HUDEP-2 (cell line): ENCODE measurements around the gene ANTKMT.

Source experiments
- DNase-seq, 76 experiments: peaks; one replicate each; lab custom pipeline; 2025; ENCODE audit not compliant: unreplicated experiment in 76 of 76; lab: John Stamatoyannopoulos, UW

ANTKMT gene

DNA sequence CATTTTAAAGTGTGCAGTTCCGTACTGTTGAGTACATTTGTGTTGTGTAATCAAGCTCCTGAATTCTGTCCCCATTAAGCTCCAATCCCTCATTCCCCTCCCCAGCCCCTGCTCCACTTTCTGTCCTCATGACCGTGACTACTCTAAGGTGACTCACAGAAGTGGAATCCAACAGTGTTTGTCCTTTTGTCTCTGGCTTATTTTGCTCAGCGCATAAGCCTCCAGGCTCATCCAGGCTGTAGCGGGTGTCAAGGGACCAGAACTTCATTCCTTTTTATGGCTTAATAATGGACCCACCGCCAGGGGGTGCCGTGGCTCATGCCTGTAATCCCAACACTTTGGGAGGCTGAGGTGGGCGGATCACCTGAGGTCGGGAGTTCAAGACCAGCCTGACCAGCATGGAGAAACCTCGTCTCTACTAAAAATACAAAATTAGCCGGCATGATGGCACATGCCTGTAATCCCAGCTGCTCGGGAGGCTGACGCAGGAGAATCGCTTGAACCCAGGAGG lies 8.2 kb upstream of the ANTKMT start:
- DNase-seq: peak in 50 of 76 experiments; percentile 6 to 68 (median 39)

DNA sequence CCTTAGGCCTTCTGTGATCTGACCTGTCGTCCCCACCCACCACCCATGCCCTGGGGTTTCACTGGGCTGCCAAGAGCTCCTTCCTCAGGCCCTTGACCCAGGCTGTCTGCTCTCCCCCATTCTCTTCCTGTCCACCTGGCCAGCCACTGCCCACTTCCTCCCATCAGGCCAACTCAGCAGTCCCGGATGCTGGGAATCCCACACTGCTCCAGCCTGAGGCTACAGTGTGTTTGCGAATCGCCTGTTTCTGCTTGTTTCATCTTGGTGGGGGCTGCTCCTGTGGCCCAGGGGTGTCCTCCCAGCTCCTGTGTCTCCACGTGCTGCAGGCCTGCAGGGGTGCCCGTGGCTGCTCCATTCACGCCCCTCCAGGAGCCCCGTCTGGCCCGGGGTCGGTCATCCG lies 6.9 kb upstream of the ANTKMT start:
- no peak for DNase-seq

DNA sequence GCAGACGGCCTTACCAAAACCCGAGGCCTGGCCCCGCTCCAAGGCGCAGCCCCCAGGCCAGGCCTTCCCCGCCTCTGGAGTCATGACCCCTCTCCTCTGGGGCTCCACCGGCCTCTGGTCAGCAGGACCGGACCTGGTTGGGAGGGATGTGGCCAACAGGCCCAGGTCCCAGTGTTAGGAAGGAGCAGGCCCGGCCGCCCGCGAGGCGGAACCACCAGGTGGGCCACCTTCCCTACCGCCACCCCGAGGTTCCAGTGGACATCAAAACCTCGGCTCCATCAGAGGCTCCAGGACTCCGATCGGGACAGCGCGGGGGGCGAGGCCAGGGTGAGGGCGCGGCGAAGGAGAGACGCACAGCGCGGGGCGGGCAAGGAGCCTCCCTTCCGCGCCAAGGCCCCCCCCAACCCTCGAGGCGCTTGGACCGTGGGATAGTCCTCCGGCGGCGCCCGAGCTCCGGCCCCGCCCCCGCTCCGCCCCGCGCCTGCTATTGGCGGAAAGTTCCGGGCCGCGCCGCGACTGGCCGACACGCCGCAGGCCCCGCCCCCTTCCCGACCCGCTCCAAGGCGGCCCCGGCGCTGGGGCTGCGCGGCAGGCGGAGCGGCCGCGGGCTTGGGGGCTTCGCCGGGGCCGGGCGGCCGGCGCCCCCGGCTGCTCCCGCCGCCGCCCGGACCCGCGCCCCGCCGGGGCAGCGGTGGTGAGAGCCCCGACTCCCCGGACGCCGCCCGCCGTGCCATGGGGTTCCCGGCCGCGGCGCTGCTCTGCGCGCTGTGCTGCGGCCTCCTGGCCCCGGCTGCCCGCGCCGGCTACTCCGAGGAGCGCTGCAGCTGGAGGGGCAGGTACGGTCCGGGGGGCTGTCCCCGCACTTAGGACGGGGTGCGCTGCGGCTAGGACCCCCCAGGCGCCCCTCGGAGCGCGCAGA lies 6.1 kb upstream of the ANTKMT start, which contains the start of gene METRN:
Gene METRN (plus strand): TSS at position 561 of the 919 bp plus-strand sequence. CDS start 172 bp downstream, at position 733.
- DNase-seq: peak in 73 of 76 experiments; percentile 28 to 95 (median 80)

DNA sequence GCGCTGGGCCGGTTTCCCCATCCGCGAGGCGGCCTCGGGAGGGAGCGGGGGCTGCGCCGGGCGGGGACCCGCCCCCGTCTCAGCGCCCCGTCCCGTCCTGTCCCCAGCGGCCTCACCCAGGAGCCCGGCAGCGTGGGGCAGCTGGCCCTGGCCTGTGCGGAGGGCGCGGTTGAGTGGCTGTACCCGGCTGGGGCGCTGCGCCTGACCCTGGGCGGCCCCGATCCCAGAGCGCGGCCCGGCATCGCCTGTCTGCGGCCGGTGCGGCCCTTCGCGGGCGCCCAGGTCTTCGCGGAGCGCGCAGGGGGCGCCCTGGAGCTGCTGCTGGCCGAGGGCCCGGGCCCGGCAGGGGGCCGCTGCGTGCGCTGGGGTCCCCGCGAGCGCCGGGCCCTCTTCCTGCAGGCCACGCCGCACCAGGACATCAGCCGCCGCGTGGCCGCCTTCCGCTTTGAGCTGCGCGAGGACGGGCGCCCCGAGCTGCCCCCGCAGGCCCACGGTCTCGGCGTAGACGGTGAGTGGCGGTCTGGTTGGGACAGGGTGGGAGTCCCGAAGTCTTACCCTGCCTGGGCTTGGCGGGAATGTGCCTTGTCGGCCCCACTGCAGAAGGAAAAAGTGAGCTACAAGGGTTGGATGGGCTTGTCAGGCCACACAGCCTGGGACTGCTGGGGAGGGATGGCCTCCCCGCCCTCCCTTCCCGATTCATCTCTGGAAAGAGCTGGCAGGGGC lies 5.3 kb upstream of the ANTKMT start:
- peak in 20 of 76 experiments; percentile 13 to 45 (median 30) for DNase-seq

DNA sequence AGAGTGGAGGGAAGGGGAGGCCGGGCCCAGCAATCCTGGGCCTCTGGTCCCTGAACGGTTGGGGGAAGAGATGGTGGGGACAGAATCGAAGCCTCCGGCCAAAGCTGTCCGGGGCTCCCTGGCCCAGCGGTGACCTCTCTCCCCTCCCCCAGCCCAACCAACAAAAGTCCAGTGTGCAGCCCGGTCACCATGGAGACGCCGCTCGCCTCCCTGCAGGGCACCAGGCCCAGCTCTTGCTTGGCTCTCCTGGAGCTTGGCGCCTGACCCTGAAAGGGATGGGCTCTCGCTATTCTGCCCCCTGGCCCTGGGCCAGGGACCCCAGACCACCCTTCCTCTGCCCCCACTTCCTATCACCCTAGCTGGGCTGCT lies 4.8 kb upstream of the ANTKMT start:
- DNase-seq: no peak

DNA sequence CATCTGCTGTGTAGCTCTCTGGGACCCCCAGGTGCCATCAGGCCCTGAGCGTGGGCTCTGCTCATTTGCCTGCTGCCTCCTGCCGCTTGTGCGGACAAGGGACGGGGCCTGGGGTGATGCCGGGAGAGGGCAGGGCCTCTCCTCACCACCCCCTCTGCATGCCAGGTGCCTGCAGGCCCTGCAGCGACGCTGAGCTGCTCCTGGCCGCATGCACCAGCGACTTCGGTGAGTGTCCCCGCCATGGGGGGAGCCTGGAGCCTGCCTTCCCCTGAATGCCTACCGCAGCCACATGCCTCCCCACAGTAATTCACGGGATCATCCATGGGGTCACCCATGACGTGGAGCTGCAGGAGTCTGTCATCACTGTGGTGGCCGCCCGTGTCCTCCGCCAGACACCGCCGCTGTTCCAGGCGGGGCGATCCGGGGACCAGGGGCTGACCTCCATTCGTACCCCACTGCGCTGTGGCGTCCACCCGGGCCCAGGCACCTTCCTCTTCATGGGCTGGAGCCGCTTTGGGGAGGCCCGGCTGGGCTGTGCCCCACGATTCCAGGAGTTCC lies 4.1 kb upstream of the ANTKMT start:
- DNase-seq: no peak

DNA sequence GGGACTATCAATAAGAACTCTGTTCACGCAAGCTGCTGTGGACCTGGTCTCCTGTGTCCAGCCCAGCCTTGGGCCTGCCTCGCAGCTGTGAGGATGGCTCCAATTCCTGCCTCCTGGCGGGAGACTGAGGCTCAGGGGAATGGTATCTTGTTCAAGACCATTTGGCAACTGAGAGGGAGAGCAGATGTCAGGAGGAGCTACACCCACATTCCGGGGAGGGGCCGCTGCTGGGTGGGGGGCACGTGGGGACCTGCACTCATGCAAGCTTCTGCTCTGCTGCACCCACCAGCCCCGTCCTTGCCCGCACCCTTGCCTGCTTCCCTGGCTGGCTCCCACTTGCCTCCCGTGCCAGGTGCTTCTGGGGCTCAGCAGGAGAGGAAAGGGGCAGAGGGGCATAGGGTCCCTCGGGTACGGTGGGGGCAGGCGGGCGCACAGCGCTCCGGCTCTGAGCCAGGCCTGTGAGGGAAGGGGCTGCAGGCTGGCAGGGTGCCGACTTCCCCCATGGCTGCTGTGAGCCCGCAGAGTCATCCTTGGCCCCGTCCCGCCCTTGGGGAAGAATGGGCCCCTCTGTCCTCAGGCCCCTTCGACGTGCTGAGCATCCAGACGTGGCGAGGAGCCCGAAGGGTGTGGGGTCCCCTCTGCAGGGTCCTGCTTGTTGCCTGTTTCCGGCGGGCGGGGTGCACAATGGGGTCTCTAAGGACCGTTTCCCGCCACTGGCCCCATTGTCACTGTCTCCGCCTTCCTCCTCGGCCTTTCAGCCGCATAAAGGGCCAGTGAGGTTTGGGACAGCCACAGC lies 3.3 kb upstream of the ANTKMT start:
- no peak for DNase-seq

DNA sequence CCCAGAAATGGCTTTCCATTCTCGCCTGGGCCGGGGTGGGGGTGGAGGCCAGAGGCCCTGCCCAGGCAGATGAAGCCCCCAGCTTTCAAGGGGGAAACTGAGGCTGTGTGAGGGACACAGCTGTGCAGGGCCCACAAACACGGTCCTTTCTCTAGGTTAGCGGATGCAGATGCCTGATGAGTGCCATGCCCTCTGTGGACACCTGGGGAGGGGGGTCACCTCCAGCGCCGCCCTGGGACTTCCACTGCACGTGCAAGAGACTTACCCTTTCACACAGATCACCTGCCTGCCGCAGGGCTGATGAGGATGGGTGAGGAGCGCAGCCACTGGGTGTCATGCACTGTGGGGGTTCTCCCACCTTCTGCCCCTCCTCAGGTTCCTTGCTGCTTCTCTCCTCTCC lies 2.6 kb upstream of the ANTKMT start:
- DNase-seq: no peak

DNA sequence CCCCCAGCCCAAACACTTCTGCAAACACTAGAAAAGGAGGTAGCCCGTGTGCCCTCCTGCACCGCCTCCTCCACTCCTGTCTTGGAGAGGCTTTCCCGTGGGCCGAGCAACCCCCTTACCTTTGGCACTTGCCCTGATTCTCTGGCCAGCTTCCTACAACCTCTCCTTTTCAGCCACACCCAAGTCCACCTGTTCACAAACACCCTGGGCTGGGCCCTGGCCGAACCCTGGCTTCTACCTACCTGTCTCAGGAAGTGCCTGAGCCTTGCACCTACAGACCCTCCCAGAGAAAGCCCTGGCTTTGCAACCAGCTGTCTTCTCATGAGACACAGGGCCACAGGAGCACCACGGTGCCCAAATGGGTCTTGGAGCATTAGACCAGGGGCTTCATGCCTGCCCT lies 2.0 kb upstream of the ANTKMT start:
- no peak for DNase-seq

DNA sequence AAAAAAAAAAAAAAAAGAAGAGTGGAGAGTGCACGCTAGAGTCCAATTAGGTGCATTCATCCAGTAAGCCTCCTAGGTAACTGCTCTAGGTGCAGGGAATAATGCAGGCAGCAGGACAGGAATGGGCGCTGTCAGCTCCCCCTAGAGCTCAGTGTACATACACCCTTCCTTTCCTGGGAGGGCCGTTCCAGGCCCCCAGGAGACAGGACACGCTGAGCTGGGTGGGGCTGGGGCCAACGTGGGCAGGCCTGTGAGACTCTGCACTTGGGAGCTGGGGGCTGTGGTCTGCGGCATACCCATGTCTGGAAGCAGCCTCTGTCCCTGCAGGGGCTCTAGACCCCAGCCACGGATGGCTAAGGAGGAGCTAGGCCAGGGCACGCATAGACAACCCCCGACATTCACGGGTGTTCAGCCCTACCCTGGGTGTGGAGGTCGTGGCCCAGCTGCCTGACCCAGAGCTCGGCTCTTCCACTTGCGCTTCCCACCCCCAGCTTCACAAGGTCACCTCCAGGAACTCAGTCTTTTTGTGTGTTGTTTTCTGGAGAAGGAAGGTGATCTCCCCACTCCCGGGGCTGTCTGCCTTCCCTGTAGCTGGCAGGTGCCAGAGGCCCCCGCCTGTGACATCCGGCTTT lies 1.0 kb upstream of the ANTKMT start:
- peak in 18 of 76 experiments; percentile 13 to 45 (median 30) for DNase-seq

DNA sequence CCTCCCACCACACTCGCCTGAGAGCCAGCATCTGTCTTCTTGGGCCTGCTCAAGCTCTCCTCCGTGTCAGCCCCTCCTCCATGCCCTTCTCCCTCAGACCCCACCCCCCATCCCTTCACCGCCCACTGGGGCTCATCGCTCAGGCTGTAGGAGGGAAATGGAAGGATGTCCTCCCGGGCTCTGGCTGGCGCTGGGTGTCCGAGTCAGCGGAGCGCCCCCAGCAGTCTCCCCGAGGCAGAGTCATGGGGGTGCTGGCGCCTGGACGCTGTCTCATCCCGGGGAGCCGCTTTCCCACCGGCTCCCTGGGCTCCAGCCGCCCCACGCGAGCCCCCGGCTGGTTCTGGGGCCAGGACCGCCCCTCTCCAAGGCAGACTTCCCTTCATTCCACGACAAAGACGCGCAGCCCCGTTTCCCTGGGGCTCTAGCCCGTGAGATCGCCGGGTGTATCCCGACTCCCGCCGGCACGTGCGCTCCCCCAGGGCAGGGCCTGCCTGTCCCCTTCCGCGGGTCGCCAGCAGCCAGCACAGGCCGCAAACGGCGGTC lies 428 bp upstream of the ANTKMT start:
- peak in 55 of 76 experiments; percentile 17 to 96 (median 50) for DNase-seq

DNA sequence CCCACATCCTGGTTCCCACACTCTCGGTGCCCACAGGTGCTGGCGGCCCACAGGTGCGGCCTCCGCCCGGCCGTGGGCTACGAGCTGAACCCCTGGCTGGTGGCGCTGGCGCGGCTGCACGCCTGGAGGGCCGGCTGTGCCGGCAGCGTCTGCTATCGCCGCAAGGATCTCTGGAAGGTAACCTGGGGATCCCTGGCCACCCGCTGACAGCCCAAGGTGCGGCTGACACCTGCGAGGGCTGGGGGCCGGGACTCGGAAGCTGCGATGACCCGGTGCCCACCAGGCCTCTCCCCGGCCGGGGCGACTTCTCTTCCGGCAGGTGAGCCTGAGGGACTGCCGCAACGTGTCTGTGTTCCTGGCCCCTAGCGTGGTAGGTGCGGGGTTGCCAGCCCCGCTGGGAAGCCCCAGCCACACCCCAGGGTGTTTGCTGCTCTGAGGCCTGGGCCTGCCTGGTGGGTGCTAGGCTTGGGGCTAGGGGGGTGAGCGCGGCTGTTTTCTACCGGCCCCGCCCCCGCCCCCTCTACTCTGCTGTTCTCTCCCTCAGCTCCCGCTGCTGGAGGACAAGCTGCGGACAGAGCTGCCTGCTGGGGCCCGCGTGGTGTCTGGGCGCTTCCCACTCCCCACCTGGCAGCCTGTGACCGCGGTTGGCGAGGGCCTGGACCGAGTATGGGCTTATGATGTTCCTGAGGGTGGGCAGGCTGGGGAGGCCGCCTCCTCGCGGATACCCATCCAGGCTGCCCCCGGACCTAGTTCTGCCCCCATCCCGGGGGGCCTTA lies 1.0 kb downstream of the ANTKMT start:
- DNase-seq: no peak

DNA sequence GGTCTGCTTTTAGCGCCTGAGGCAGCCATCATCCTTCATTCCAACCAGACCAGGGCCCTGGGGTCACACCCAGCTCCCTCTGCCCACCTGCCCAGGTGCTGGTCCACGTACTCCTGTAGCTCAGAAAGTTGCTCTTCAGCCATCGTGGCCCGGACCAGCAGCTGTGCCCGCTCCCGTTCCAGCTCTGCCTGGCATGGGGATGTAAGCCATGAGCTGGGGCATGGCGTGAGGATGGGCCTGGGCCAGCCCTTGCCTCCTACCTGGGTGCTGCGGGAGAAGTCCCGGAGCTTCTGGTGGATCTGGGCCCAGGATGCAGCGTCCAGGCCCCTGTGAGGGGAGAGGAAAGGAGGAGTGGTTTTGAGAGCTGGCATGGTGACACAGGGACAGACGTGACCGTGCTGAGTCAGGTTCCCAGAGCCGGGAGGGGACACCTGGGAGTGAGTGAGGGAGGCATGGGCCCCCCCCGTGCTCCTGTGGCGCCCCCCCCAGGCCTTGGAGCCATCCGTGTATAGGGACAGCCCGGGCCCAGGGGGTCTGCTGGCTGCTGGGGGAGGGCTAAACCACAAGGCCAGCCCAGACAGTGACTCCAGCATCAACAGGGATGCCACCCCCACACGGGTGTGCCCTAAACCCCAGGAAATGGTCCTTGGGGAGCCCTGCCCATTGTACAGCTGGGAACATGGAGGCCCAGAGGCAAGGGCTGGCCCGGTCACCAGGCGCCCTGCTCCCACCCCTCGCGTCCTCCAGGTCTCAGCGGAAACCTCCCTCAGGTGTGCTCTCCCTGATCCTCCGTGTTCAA lies 2.1 kb downstream of the ANTKMT start:
- peak in 1 of 76 experiments; percentile 27 for DNase-seq

DNA sequence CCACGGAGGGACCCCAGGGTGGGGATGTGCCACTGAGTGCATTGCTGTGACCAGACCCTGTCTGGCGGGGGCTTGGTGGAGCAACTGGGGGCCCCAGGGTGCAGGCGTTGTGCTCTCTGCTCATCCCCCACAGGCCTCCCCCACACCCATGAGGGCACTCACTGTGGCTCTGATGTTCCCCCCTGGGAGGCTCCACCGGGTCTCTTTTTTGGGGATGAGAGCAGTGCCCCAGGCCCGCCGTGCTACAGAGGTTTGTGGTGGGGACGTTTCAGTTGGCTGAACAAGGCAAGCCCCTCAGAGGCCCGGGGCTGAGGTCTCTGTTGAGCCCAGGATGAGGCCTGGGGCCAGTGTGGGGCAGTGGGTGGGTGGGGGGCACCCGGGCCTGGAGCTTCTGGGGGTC lies 2.7 kb downstream of the ANTKMT start:
- no peak for DNase-seq

DNA sequence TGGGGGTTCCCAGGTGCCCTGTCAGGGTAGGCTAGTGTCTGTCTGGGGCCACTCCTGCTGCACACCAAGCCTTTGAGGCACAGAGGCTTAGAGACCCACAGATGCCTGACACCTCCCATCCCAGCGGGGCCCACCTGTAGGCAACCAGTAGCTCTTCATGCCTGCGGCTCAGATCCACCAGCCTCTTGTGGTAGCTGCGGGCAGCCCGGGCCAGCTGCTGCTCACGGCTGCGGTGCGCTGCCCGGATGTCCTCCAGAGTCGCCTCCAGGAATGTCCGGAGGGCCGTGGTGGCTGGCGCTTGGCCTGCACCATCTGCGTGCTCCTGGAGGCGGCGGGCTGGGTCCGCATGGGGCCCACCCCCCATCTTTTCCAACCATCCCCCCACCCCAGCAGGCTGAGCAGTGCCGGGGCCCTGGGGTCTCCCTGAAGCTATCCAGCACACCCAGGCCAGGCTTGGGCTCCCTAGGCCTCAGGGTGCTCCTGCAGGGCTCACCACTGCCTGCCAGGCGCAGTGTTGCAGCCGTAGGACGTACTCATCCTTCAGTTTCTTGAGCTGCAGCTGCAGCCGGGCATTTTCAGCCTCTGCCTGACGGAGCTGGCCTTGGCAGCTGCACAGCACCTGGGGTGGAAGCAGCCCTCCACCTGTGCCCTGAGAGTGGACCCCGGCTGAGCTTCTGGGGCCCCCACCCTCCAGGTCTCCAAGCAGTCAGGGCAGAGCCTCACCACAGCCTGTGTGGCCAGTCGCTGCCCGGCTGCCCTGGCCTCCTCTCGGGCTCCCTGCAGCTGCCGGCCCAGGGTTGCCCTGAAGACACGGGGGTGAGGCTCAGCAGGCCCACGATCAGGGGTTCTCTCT lies 3.5 kb downstream of the ANTKMT start:
- DNase-seq: no peak

DNA sequence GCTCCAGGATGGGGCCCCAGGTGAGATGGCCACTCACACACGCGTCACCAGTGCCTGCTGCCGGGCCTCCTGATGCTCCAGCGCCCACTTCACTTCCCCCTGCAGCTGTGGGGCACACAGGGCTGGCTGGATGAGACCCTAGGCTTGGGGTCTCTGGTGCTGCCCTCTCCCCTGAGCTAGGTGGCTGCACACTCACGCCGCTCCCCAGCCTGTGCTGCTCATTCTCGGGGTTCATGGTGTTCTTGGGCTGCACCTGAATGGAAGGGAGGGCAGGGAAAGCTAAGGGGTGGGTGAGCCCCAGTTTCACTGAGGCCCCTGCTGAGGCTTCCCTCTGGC lies 4.1 kb downstream of the ANTKMT start:
- no peak for DNase-seq

DNA sequence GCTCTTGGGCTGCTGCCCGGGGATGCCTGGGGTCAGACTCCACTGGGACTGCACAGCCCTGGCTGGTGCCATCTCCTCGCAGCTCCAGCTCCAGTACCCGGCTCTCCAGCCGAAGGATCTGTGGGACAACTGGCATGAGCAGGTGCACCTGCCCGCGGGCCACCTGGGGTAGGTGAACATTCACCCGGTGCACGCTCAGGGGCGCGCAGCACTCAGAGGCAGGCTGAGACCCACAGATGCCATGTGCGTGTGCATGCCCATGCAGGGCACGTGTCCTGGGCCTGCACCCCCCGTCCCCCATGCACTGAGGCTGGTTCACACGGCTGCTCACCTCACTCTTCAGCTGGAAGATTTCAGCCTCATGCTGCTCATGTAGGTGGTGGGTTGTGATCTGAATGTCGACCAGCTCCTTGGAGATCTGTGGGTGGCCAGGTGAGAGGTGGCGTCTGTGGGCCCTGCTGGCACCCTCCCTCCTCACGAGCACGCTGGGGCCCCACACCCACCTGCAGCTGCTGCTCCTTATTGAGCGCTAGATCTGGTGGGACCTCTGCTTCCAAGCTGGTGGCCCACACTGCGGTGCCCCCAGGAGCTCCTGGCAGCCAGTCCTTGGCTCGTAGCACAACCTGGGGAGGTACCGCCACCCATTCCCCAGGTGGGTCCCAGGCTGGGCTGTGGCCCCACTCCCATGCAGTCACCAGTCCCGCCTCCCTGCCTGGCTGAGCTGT lies 4.7 kb downstream of the ANTKMT start:
- DNase-seq: no peak
